SU-DHL-6 (cell line): ENCODE data around the gene LRRTM4.

Experiments
- H2AFZ ChIP-seq: fragments of 200-600 bp; sonication (generic); 2 replicates; pipeline ENCODE4 v1.6.1; 2014; ENCODE audit warnings: low read depth, mild to moderate bottlenecking, moderate library complexity, mixed read lengths, antibody characterized with exemption, low read length; ENCODE audit not compliant: severe bottlenecking
- H3F3A ChIP-seq: fragments of 200-600 bp; shearing (Covaris generic); 2 replicates; pipeline ENCODE4 v1.6.0; 2016; ENCODE audit warnings: antibody characterized with exemption, mild to moderate bottlenecking; ENCODE audit not compliant: insufficient read depth
- H3K27ac ChIP-seq: fragments of 200-600 bp; sonication (generic); 2 replicates; pipeline ENCODE4 v1.5.1; 2016; ENCODE audit warnings: low read depth, mild to moderate bottlenecking, low read length, moderate library complexity, mixed read lengths
- H3K27me3 ChIP-seq: fragments of 200-600 bp; sonication (generic), shearing (Covaris generic); 2 replicates; pipeline ENCODE4 v1.6.0; 2014; ENCODE audit warnings: mild to moderate bottlenecking, low read length
- H3K36me3 ChIP-seq: fragments of 200-600 bp; sonication (generic); 2 replicates; pipeline ENCODE4 v1.6.1; 2014; ENCODE audit warnings: mild to moderate bottlenecking, low read length, mixed read lengths
- H3K4me2 ChIP-seq: fragments of 300-600, 200-600 bp; shearing (Covaris generic), sonication (generic); 2 replicates; pipeline ENCODE4 v1.6.0; 2014; ENCODE audit warnings: low read length, low read depth, mild to moderate bottlenecking; ENCODE audit not compliant: poor library complexity, severe bottlenecking
- H3K4me3 ChIP-seq: fragments of 200-600 bp; sonication (generic); 2 replicates; pipeline ENCODE4 v1.5.1; 2014; ENCODE audit warnings: antibody characterized with exemption, low read length, mild to moderate bottlenecking, mixed read lengths; ENCODE audit not compliant: insufficient read depth, poor library complexity, severe bottlenecking
- H3K79me2 ChIP-seq: fragments of 200-600 bp; sonication (generic); 2 replicates; pipeline ENCODE4 v1.6.1; 2014; ENCODE audit warnings: mild to moderate bottlenecking, low read length, moderate library complexity; ENCODE audit not compliant: insufficient read depth
- H3K9ac ChIP-seq: fragments of 200-600 bp; sonication (generic); 2 replicates; pipeline ENCODE4 v1.7.0; 2014; ENCODE audit warnings: mild to moderate bottlenecking, low read length
- H3K9me2 ChIP-seq: fragments of 200-600 bp; sonication (generic); replicated peaks from 2 replicates; pipeline ENCODE4 v1.6.1; 2014; ENCODE audit warnings: low read length; ENCODE audit not compliant: insufficient read depth
- H3K9me3 ChIP-seq: fragments of 200-600 bp; sonication (generic); 2 replicates; pipeline ENCODE4 v1.6.1; 2014; ENCODE audit warnings: low read length, mixed read lengths; ENCODE audit not compliant: insufficient read depth
- H4K20me1 ChIP-seq: fragments of 200-600 bp; sonication (generic); 2 replicates; pipeline ENCODE4 v1.6.1; 2014; ENCODE audit warnings: low read depth, mild to moderate bottlenecking, antibody characterized with exemption, low read length, moderate library complexity, mixed read lengths
- CTCF ChIP-seq: fragments of 200-600 bp; sonication (generic); IDR thresholded peaks from one replicate; pipeline ENCODE4 v1.5.1; 2017; ENCODE audit warnings: antibody characterized with exemption, mild to moderate bottlenecking, low read length, moderate library complexity; ENCODE audit not compliant: insufficient read depth, poor library complexity, severe bottlenecking
- EZH2phosphoT487 ChIP-seq: fragments of 200-600 bp; sonication (generic), shearing (Covaris generic); conservative IDR thresholded peaks from 2 replicates; pipeline ENCODE4 v1.6.1; 2018; ENCODE audit warnings: mild to moderate bottlenecking, antibody characterized with exemption, low read length, moderate library complexity, mixed read lengths

Gene LRRTM4

DNA sequence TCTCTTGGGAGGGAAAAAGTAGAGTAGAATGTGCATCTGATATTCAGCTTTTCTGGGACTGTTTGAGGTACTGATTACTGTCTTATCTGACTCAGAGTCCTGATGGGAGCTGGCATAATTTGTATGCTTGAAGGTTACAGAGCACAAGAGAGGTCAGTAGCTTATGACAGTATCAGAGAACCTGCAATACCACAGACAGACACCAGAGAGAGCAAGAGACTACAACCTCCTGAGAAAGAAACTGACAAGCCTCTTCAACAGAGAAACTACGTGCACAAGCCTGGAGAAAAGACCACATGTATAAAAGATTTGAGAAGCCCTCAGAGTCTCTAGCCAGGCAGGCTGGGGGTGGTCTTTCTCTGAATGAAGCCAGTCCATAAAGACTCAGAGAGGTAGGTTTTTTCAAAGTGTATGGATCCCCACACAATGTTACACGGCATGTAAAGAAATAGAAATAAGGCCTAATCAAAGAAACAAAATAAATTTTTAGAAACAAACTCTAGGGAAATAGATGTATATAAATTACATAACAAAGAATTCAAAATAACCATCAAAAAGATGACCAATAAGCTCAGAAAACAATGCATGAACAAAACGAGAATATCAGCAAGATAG lies 568.3 kb downstream of the LRRTM4 start:
- Histone ChIP-seq H3K27me3 (no peaks in the 10 kb centered on the region), H3K27ac (peak overlapping the region; percentile 12; the same call in 1 of the 2 replicates), H3K4me2 (peak overlapping the region; percentile 19), H3K9me2 (no peaks in the 10 kb centered on the region), H4K20me1 (no peaks in the 10 kb centered on the region), H3F3A (no peaks in the 10 kb centered on the region), H3K79me2 (no peaks in the 10 kb centered on the region), H2AFZ (peak overlapping the region; percentile 94), H3K36me3 (0 out of 2 replicates have a peak, but pooled peaks cover 10% of the 10 kb centered on the region), H3K4me3 (no peak overlapping the region), H3K9ac (peak overlapping the region; percentile 21; the same call in 1 of the 2 replicates), H3K9me3 (no peaks in the 10 kb centered on the region)
- TF ChIP-seq CTCF = peak; percentile 71
- TF ChIP-seq EZH2phosphoT487 = no peak

DNA sequence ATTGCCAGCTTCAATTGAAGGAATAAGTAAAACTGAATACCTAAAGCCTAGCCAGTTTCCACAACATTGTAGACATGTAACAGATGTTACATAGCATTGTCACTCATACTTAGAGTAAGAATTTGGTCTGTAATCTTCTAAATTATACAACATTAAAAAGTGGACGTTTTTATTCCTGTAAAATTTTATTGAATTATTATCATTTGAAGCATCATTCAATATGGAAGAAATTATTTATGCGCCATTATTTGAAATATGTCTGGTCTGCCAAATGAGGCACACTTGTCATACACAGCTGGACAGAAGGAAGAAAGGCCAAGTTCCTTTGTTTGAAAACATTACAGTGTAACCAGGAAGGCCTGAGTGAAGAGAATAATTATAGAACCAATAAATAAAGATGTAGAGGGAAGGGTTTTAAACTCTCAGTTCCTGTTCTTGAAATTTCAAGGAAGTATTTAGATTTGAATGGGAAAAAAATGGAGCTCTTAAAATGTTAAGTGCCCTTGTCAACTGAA lies 575.5 kb downstream of the LRRTM4 start:
- H3K79me2 ChIP-seq = no peaks in the 10 kb centered on the region
- H3K27me3 ChIP-seq = no peaks in the 10 kb centered on the region
- H3K9ac ChIP-seq = no peak overlapping the region
- H3K36me3 ChIP-seq = no peaks in the 10 kb centered on the region
- no peak for TF ChIP-seq CTCF
- no peak for TF ChIP-seq EZH2phosphoT487
- H3K4me3 ChIP-seq = no peak overlapping the region
- H3K4me2 ChIP-seq = no peak overlapping the region
- H3K27ac ChIP-seq = no peak overlapping the region
- H3F3A ChIP-seq = no peaks in the 10 kb centered on the region
- H3K9me3 ChIP-seq = no peaks in the 10 kb centered on the region
- no peaks in the 10 kb centered on the region for H4K20me1 ChIP-seq
- H2AFZ ChIP-seq = no peak overlapping the region
- no peaks in the 10 kb centered on the region for H3K9me2 ChIP-seq

DNA sequence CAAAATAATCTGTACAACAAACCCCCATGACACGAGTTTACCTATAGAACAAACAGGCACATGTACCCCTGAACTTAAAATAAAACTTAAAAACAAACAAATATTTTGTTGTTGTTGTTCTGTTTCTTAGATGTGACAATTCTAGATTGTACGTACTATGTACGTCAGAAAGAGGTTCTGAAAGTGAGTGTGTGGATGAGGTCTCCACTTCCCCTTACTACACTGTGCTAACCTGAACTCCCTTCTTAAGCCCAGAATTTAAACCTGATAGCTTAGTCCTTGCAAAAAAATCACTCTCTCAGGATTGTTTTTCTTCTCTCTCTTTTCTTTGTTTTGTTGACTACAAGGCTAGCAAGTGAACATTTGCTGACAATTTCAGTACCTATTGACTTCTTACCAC lies 581.6 kb downstream of the LRRTM4 start:
- 0 out of 2 replicates have a peak, but pooled peaks cover 2% of the 10 kb centered on the region for H3F3A ChIP-seq
- TF ChIP-seq CTCF = no peak
- no peak for TF ChIP-seq EZH2phosphoT487
- no peaks in the 10 kb centered on the region for H3K9me2 ChIP-seq
- no peak overlapping the region for H3K9ac ChIP-seq
- no peaks in the 10 kb centered on the region for H3K27me3 ChIP-seq
- no peak overlapping the region for H2AFZ ChIP-seq
- no peak overlapping the region for H3K4me3 ChIP-seq
- H3K27ac ChIP-seq = no peak overlapping the region
- H4K20me1 ChIP-seq = no peaks in the 10 kb centered on the region
- no peaks in the 10 kb centered on the region for H3K36me3 ChIP-seq
- H3K4me2 ChIP-seq = no peak overlapping the region
- no peaks in the 10 kb centered on the region for H3K9me3 ChIP-seq
- H3K79me2 ChIP-seq = no peaks in the 10 kb centered on the region
